HCEC 1CT (cell line): ENCODE data around the gene FCER1G.
"Not testable (repeated sequence)": the region's sequence is repeated elsewhere in the genome, so short reads cannot be mapped to it uniquely, and the experiment has no call there.

ENCODE experiments used
- DNase-seq: peaks from one replicate; pipeline ENCODE4 v3.0.0-alpha.2; 2017

FCER1G gene

GRCh38 chr1:161235957-161236775 is 21.1 kb downstream of the FCER1G start:
- DNase-seq: no peak

- DNase-seq: no peak
Measured at GRCh38 chr1:161238039-161238473, 23.0 kb downstream of the FCER1G start, which contains the start of gene NR1I3. TSS of gene NR1I3 (minus strand) at chr1:161238203. CDS start at chr1:161236565, 1,638 bp downstream.

GRCh38 chr1:161241682-161242081 is 26.6 kb downstream of the FCER1G start:
- no peak for DNase-seq

GRCh38 chr1:161242313-161242712 is 27.2 kb downstream of the FCER1G start:
- no peak for DNase-seq

- no peak for DNase-seq
Measured at GRCh38 chr1:161244888-161245287, 29.8 kb downstream of the FCER1G start.

GRCh38 chr1:161250100-161250499 is 35.0 kb downstream of the FCER1G start:
- DNase-seq: not testable (repeated sequence)

GRCh38 chr1:161250829-161251228 is 35.7 kb downstream of the FCER1G start:
- DNase-seq: no peak

- no peak for DNase-seq
Measured at GRCh38 chr1:161251579-161251978, 36.5 kb downstream of the FCER1G start.

GRCh38 chr1:161255302-161255701 is 40.2 kb downstream of the FCER1G start:
- not testable (repeated sequence) for DNase-seq

- not testable (repeated sequence) for DNase-seq
Measured at GRCh38 chr1:161255955-161256520, 40.9 kb downstream of the FCER1G start.

GRCh38 chr1:161257109-161257508 is 42.0 kb downstream of the FCER1G start:
- DNase-seq: not testable (repeated sequence)

GRCh38 chr1:161258439-161259344 is 43.6 kb downstream of the FCER1G start, which contains the start of gene PCP4L1:
TSS of gene PCP4L1 (plus strand) at chr1:161258745. CDS start at chr1:161258975, 230 bp downstream.
- peak; percentile 33 for DNase-seq

- no peak for DNase-seq
Measured at GRCh38 chr1:161259345-161259702, 44.2 kb downstream of the FCER1G start.

GRCh38 chr1:161259765-161260164 is 44.7 kb downstream of the FCER1G start:
- no peak for DNase-seq

GRCh38 chr1:161260376-161261260 is 45.5 kb downstream of the FCER1G start:
- DNase-seq: no peak

GRCh38 chr1:161261261-161262235 is 46.5 kb downstream of the FCER1G start:
- DNase-seq: no peak

GRCh38 chr1:161265305-161265704 is 50.2 kb downstream of the FCER1G start:
- DNase-seq: no peak

GRCh38 chr1:161266202-161266601 is 51.1 kb downstream of the FCER1G start:
- no peak for DNase-seq

- no peak for DNase-seq
Measured at GRCh38 chr1:161266836-161267235, 51.7 kb downstream of the FCER1G start.

GRCh38 chr1:161267321-161267720 is 52.2 kb downstream of the FCER1G start:
- DNase-seq: no peak
